ENCODE measurements around the gene PDE6D.

Gene PDE6D

GRCh38 chr2:231780909-231781797 lies at the start of gene PDE6D:
Gene PDE6D (minus strand): TSS chr2:231781282. CDS start chr2:231781114, 168 bp downstream.
- DNase-seq (ENCODE audit: low read depth), result peak; percentile 97

GRCh38 chr2:231821908-231822307 lies 40.8 kb upstream of the PDE6D start:
- DNase-seq (ENCODE audit: low read depth), result no peak

- DNase-seq (ENCODE audit: low read depth), result peak; percentile 3
Measured at GRCh38 chr2:231820786-231821303, 39.8 kb upstream of the PDE6D start.

- DNase-seq (ENCODE audit: low read depth), result no peak
Measured at GRCh38 chr2:231819447-231820042, 38.5 kb upstream of the PDE6D start.

GRCh38 chr2:231816327-231817026 lies 35.4 kb upstream of the PDE6D start:
- no peak for DNase-seq (ENCODE audit: low read depth)

GRCh38 chr2:231810905-231811304 lies 29.8 kb upstream of the PDE6D start:
- DNase-seq (ENCODE audit: low read depth), result peak; percentile 91

- DNase-seq (ENCODE audit: low read depth), result peak; percentile 67
Measured at GRCh38 chr2:231807020-231807419, 25.9 kb upstream of the PDE6D start.

GRCh38 chr2:231803501-231804138 lies 22.5 kb upstream of the PDE6D start:
- no peak for DNase-seq (ENCODE audit: low read depth)

- DNase-seq (ENCODE audit: low read depth), result peak; percentile 50
Measured at GRCh38 chr2:231800493-231801091, 19.5 kb upstream of the PDE6D start.

GRCh38 chr2:231795525-231796327 lies 14.6 kb upstream of the PDE6D start:
- peak; percentile 86 for DNase-seq (ENCODE audit: low read depth)

- no peak for DNase-seq (ENCODE audit: low read depth)
Measured at GRCh38 chr2:231794383-231794782, 13.3 kb upstream of the PDE6D start.

GRCh38 chr2:231791107-231791506 lies 10.0 kb upstream of the PDE6D start:
- DNase-seq (ENCODE audit: low read depth), result no peak

GRCh38 chr2:231786917-231787292 lies 5.8 kb upstream of the PDE6D start:
- no peak for DNase-seq (ENCODE audit: low read depth)

GRCh38 chr2:231786177-231786916 lies 5.3 kb upstream of the PDE6D start, which contains the start of gene COPS7B:
Gene COPS7B (plus strand): TSS chr2:231786445. CDS start chr2:231788571, 2,126 bp downstream.
- peak; percentile 76 for DNase-seq (ENCODE audit: low read depth)

- DNase-seq (ENCODE audit: low read depth), result no peak
Measured at GRCh38 chr2:231785822-231786176, 4.7 kb upstream of the PDE6D start.

- DNase-seq (ENCODE audit: low read depth), result no peak
Measured at GRCh38 chr2:231785413-231785812, 4.3 kb upstream of the PDE6D start.

GRCh38 chr2:231781798-231782726 lies 980 bp upstream of the PDE6D start:
- peak; percentile 67 for DNase-seq (ENCODE audit: low read depth)

GRCh38 chr2:231780123-231780908 lies 766 bp downstream of the PDE6D start:
- peak; percentile 43 for DNase-seq (ENCODE audit: low read depth)

Measured in EH (cell line).